HCT116 (cell line): Measurements from ENCODE around the gene HOMER2.

ENCODE experiments used
- ATF3 ChIP-seq: IDR thresholded peaks from 2 replicates; pipeline ENCODE4 v1.6.1; 2012
- EZH2 ChIP-seq: fragments of 200-600 bp; sonication (generic); IDR thresholded peaks from 2 replicates; pipeline ENCODE4 v1.6.1; 2017; ENCODE audit warnings: antibody characterized with exemption, mixed run types
- SIN3A ChIP-seq: IDR thresholded peaks from 2 replicates; pipeline ENCODE4 v1.6.1; 2012; ENCODE audit warnings: low read depth
- TCF7L2 ChIP-seq: IDR thresholded peaks from 2 replicates; pipeline ENCODE4 v1.7.0; 2011; ENCODE audit warnings: borderline replicate concordance, inconsistent platforms; ENCODE audit not compliant: insufficient read depth, insufficient read length; ENCODE audit errors: extremely low read depth
- YY1 ChIP-seq: IDR thresholded peaks from 2 replicates; pipeline ENCODE4 v1.6.1; 2011; ENCODE audit warnings: low read length, low read depth, moderate library complexity, mild to moderate bottlenecking; ENCODE audit not compliant: insufficient replicate concordance; ENCODE audit errors: extremely low read depth
- ZBTB33 ChIP-seq: IDR thresholded peaks from 2 replicates; pipeline ENCODE4 v1.6.1; 2011; ENCODE audit warnings: mild to moderate bottlenecking, low read length, moderate library complexity; ENCODE audit not compliant: insufficient replicate concordance; ENCODE audit errors: extremely low read depth
- ZNF274 ChIP-seq: fragments of 200-500 bp; sonication (Bioruptor generic); IDR thresholded peaks from 2 replicates; pipeline ENCODE4 v1.6.1; 2014; ENCODE audit warnings: mild to moderate bottlenecking, low read depth, low read length, inconsistent platforms
- TF ChIP-seq, protein P1 (sequence below), 3 experiments: fragments of 200-600 bp in 1 of 3; sonication (generic) in 1 of 3; IDR thresholded peaks in 2 of 3; conservative IDR thresholded peaks in 1 of 3; 2 replicates each; pipeline ENCODE4 v1.5.1; 2012 to 2017; ENCODE audit warnings: low read depth in 2 of 3, low read length in 2 of 3, antibody characterized with exemption in 1 of 3, borderline replicate concordance in 1 of 3, control low read depth in 1 of 3, mild to moderate bottlenecking in 1 of 3, mixed read lengths in 1 of 3, mixed run types in 1 of 3, moderate library complexity in 1 of 3; ENCODE audit not compliant: insufficient read depth in 1 of 3

DNA sequence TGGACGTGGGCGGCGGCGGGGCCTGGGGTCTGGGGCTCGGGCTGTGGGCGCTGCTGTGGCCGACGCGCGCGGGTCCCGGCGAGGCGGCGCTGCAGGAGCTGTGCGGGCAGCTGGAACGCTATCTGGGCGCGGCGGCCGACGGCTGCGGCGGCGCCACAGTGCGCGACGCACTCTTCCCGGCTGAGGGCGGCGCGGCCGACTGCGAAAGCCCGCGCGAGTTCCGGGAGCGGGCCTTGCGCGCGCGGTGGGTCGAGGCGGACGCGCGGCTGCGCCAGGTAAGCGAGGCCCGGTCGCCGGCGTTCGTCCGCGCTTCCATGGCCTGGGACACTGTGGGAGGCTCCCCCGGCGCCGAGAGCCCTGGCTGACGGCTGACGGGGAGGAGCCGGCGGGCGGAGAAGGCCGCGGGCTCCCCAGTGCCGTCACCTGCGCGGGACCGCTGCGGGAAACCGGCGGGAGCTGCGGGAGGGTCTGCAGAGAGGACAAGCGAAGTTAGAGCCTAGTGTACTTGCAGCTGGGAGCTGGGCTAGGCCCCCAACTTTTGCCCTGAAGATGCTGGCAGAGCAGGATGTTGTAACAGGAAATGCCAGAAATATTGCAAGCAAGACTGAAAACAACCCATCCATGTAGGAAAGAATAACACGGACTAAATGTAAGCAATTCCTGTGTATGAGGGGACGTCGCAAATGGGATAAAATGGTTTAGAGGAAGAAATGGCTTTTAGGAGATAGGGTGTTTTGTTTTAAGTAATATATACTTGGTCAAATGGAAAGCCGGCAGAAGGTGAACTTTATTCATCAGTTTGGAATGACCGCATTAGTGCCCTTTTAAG, 142.2 kb downstream of the HOMER2 start:
- TF ChIP-seq, protein P1, sequence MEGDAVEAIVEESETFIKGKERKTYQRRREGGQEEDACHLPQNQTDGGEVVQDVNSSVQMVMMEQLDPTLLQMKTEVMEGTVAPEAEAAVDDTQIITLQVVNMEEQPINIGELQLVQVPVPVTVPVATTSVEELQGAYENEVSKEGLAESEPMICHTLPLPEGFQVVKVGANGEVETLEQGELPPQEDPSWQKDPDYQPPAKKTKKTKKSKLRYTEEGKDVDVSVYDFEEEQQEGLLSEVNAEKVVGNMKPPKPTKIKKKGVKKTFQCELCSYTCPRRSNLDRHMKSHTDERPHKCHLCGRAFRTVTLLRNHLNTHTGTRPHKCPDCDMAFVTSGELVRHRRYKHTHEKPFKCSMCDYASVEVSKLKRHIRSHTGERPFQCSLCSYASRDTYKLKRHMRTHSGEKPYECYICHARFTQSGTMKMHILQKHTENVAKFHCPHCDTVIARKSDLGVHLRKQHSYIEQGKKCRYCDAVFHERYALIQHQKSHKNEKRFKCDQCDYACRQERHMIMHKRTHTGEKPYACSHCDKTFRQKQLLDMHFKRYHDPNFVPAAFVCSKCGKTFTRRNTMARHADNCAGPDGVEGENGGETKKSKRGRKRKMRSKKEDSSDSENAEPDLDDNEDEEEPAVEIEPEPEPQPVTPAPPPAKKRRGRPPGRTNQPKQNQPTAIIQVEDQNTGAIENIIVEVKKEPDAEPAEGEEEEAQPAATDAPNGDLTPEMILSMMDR (IDR thresholded peaks at IDR 0.05 in 2 of 3, conservative IDR thresholded peaks at IDR 0.05 in 1 of 3; ENCODE audit: borderline replicate concordance in 1 of 3, insufficient read depth in 1 of 3, low read depth in 2 of 3, low read length in 2 of 3): no peak
- TF ChIP-seq ZBTB33: no peak
- TF ChIP-seq YY1: no peak
- TF ChIP-seq TCF7L2: no peak
- no peak for TF ChIP-seq EZH2
- no peak for TF ChIP-seq ATF3
- TF ChIP-seq SIN3A: peak; percentile 31; the same call in 1 of the 2 replicates
- no peak for TF ChIP-seq ZNF274
